ENCODE results near the gene HACL1. TPM values are rescaled to one million over a fixed set of nuclear protein-coding genes. Genes with fewer than 3 reads are reported as not detected.

HACL1 gene
- total RNA-seq, 4 donors from 2014 or later: 22.5 to 50.1 (median 33.0) TPM

DNA sequence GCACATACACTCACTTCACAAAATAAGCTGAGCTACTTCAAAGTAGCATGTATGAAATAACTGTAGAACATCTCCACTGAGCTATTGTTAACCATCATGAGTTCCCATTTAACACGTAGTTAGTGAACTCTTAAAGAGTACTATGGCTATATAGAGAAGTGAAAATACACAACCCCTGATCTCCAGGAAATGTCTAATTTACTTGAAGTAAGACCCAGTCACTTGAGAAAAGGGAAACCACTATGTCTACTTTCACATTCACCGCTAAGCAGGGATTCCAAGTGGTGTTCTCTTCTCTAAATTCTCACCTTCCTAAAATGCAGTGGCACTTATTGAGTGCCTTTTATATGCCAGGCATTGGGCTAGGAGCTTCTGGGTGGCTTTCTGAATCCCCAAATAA lies 44.9 kb downstream of the HACL1 start:
- Histone ChIP-seq H3K4me3 (no peak overlapping the region), H3K27me3 (no peaks in the 10 kb centered on the region), H3K9me3 (no peaks in the 10 kb centered on the region), H3K4me1 (no peaks in the 10 kb centered on the region), H3K27ac (peak overlapping the region in 1 of 4 donors; percentile 50), H3K36me3 (peaks cover 0 to 9% (median 0%) of the 10 kb centered on the region in 3 donors)
- no peak for DNase-seq
- TF ChIP-seq CTCF (IDR thresholded peaks at IDR 0.05) (no peak), POLR2A (IDR thresholded peaks at IDR 0.05) (no peak)

DNA sequence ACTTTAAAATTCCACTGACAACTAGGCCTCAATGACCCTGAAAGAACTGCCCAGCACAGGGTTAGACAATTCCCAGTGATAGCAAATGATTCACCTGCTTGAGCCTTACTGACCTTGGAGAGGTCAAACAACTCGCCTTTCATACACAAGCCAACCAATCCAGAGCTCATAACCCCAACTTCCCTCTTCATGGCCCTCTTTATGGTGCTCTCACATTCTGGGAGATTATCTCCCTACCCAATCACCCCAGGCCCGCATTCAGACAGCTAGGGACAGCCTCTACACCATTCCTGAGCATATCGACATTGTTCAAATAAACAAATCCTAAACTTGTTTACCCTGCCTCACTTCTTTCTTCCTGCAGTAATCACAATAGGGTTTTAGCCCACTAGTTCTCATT lies 47.6 kb downstream of the HACL1 start:
- Histone ChIP-seq H3K27ac (no peak overlapping the region), H3K36me3 (no peaks in the 10 kb centered on the region), H3K4me3 (no peak overlapping the region), H3K4me1 (no peaks in the 10 kb centered on the region), H3K9me3 (no peaks in the 10 kb centered on the region), H3K27me3 (no peaks in the 10 kb centered on the region)
- no peak for TF ChIP-seq POLR2A (IDR thresholded peaks at IDR 0.05)
- TF ChIP-seq CTCF (IDR thresholded peaks at IDR 0.05): no peak
- DNase-seq: no peak

DNA sequence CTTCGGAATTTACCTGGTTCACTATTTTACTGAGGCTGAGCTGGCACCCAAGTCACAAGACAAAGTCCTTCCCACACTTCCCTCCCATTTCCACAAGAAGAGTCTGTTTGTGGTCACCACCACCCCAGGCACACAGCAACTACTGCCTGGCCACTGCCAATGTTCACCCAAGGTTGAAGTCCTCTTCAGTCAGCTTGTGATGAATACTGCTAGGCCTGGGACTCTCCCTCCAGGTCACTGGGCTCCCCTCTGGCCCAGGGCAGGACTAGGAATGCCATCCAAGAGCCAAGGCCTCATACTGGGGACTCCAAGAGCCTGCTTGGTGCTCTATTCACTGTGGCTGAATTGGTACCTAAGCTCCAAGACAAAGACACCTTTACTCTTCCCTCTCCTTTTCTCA lies 49.5 kb downstream of the HACL1 start:
- Histone ChIP-seq H3K36me3 (no peaks in the 10 kb centered on the region), H3K27me3 (no peaks in the 10 kb centered on the region), H3K9me3 (no peaks in the 10 kb centered on the region), H3K27ac (no peak overlapping the region), H3K4me1 (no peaks in the 10 kb centered on the region), H3K4me3 (no peak overlapping the region)
- no peak for TF ChIP-seq POLR2A (IDR thresholded peaks at IDR 0.05)
- TF ChIP-seq CTCF (IDR thresholded peaks at IDR 0.05): no peak
- no peak for DNase-seq

DNA sequence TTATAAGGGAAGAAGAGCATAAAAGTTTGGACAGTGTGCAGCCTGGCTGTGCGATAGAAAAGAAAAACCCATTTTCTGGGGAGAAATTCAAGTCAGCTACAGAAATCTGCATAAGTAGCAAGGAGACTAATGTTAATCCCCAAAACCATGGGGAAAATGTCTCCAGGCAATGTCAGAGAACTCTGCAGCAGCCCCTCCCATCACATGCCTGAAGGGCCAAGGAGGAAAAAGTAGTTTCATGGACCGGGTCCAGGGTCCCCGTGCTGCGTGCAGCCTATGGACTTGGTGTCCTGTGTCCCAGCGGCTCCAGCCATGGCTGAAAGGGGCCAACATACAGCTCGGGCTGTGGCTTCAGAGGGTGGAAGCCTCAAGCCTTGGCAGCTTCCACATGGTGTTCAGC lies 51.5 kb downstream of the HACL1 start:
- no peaks in the 10 kb centered on the region for H3K27me3 ChIP-seq
- DNase-seq: no peak
- H3K36me3 ChIP-seq: no peaks in the 10 kb centered on the region
- H3K4me3 ChIP-seq: no peak overlapping the region
- H3K9me3 ChIP-seq: no peaks in the 10 kb centered on the region
- TF ChIP-seq CTCF (IDR thresholded peaks at IDR 0.05) (no peak), POLR2A (IDR thresholded peaks at IDR 0.05) (no peak)
- H3K27ac ChIP-seq: no peak overlapping the region
- no peaks in the 10 kb centered on the region for H3K4me1 ChIP-seq

GRCh38 chr3:15542614-15543013 lies 58.8 kb downstream of the HACL1 start:
- H3K27ac ChIP-seq: no peak overlapping the region
- DNase-seq: no peak
- no peaks in the 10 kb centered on the region for H3K36me3 ChIP-seq
- H3K4me1 ChIP-seq: no peaks in the 10 kb centered on the region
- no peaks in the 10 kb centered on the region for H3K27me3 ChIP-seq
- no peak overlapping the region for H3K4me3 ChIP-seq
- TF ChIP-seq CTCF (IDR thresholded peaks at IDR 0.05): no peak
- TF ChIP-seq POLR2A (IDR thresholded peaks at IDR 0.05): no peak
- H3K9me3 ChIP-seq: no peaks in the 10 kb centered on the region

GRCh38 chr3:15541371-15541770 lies 60.0 kb downstream of the HACL1 start:
- no peaks in the 10 kb centered on the region for H3K36me3 ChIP-seq
- no peak for DNase-seq
- H3K4me3 ChIP-seq: no peak overlapping the region
- H3K27me3 ChIP-seq: no peaks in the 10 kb centered on the region
- H3K4me1 ChIP-seq: no peaks in the 10 kb centered on the region
- no peaks in the 10 kb centered on the region for H3K9me3 ChIP-seq
- no peak overlapping the region for H3K27ac ChIP-seq
- TF ChIP-seq POLR2A (IDR thresholded peaks at IDR 0.05) (no peak), CTCF (IDR thresholded peaks at IDR 0.05) (no peak)
